ENCODE measurements around the gene WSCD2.

DNA sequence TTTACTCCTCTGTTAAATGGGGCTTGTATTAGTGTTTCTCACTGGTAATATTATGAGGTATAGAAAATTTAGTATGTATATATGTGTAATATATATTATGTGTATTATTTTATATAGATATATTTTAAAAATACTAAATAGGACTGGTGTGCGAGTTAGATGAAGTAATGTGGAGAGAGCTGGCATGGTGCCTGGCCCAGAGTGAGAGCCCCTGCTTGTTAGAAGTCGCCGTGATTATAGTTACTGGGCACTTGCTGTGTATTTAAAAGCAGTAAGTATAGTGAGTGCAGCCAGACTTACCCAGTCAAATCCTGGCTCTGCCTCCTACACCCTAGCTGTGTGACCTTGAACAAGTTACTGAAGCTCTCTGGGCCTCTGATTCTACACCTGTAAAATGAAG lies 48.0 kb downstream of the WSCD2 start:
- TF ChIP-seq GATA2 (IDR thresholded peaks at IDR 0.05; ENCODE audit: low read depth, low read length), result no peak
- TF ChIP-seq GATA3 (IDR thresholded peaks at IDR 0.05; ENCODE audit: low read depth, low read length), result no peak
